Ectodermal cell (in vitro differentiated cells): ENCODE results near the gene KLF16.

ENCODE experiments used
- H3K27ac ChIP-seq: 2 replicates; pipeline ENCODE4 v1.7.0; 2013; ENCODE audit warnings: mild to moderate bottlenecking, low read depth, low read length; ENCODE audit not compliant: insufficient read depth, poor library complexity, severe bottlenecking
- H3K27me3 ChIP-seq: 2 replicates; pipeline ENCODE4 v1.7.0; 2013; ENCODE audit warnings: mild to moderate bottlenecking, low read length; ENCODE audit not compliant: insufficient read depth, control insufficient read depth, poor library complexity, severe bottlenecking
- H3K36me3 ChIP-seq: one replicate; pipeline ENCODE4 v1.7.0; 2013; ENCODE audit warnings: low read length; ENCODE audit not compliant: control insufficient read depth, insufficient read depth
- H3K4me1 ChIP-seq: one replicate; pipeline ENCODE4 v1.7.0; 2013; ENCODE audit warnings: low read length; ENCODE audit not compliant: control insufficient read depth, insufficient read depth
- H3K4me3 ChIP-seq: 2 replicates; pipeline ENCODE4 v1.7.0; 2013; ENCODE audit warnings: low read depth, low read length, control low read depth; ENCODE audit not compliant: insufficient read depth
- H3K9me3 ChIP-seq: 2 replicates; pipeline ENCODE4 v1.7.0; 2013; ENCODE audit warnings: mild to moderate bottlenecking, low read length, moderate library complexity; ENCODE audit not compliant: control insufficient read depth
- WGBS, 2 experiments: methylation state at CpG; one replicate each; pipeline ENCODE4 v1.1.7; 2013; ENCODE audit warnings: missing lambda C conversion rate in 2 of 2; 5-methylcytosine and 5-hydroxymethylcytosine counted together

KLF16 gene

GRCh38 chr19:1806184-1807029 lies 57.0 kb downstream of the KLF16 start:
- Histone ChIP-seq H3K36me3 (no peaks in the 10 kb centered on the region), H3K9me3 (no peaks in the 10 kb centered on the region), H3K4me3 (no peak overlapping the region), H3K4me1 (no peaks in the 10 kb centered on the region), H3K27me3 (peaks cover 2% of the 10 kb centered on the region), H3K27ac (no peak overlapping the region)
- WGBS, 2 experiments = 89 to 91% methylated on average over 45 of the region's 45 CpGs

GRCh38 chr19:1805401-1806183 lies 57.8 kb downstream of the KLF16 start:
- Histone ChIP-seq H3K27me3 (no peaks in the 10 kb centered on the region), H3K4me3 (no peak overlapping the region), H3K4me1 (no peaks in the 10 kb centered on the region), H3K9me3 (no peaks in the 10 kb centered on the region), H3K36me3 (no peaks in the 10 kb centered on the region), H3K27ac (no peak overlapping the region)
- 90 to 92% methylated on average over 24 of the region's 24 CpGs for WGBS, 2 experiments

- Histone ChIP-seq H3K27ac (no peak overlapping the region), H3K36me3 (no peaks in the 10 kb centered on the region), H3K4me3 (no peak overlapping the region), H3K4me1 (no peaks in the 10 kb centered on the region), H3K9me3 (no peaks in the 10 kb centered on the region), H3K27me3 (no peaks in the 10 kb centered on the region)
- WGBS, 2 experiments = 89 to 91% methylated on average over 6 of the region's 6 CpGs
These were observed 58.5 kb downstream of the KLF16 start for GRCh38 chr19:1804858-1805257.
